SK-N-SH treated with all-trans-retinoic acid at 6 μM for 48 hours (cell line): ENCODE results near the gene FAF1.

Experiments
- CSDC2 ChIP-seq: fragments of 250-450 bp; sonication (Bioruptor Pico); IDR thresholded peaks from 2 replicates; pipeline ENCODE4 v1.5.0; 2020; ENCODE audit warnings: mild to moderate bottlenecking, moderate library complexity
- POU6F1 ChIP-seq: fragments of 250-450 bp; sonication (Bioruptor Pico); IDR thresholded peaks from 2 replicates; pipeline ENCODE4 v1.8.0; 2021; ENCODE audit warnings: low read depth, mild to moderate bottlenecking, moderate library complexity, borderline replicate concordance
- RARB ChIP-seq: fragments of 250-450 bp; sonication (Bioruptor Pico); IDR thresholded peaks from 2 replicates; pipeline ENCODE4 v1.8.0; 2021; ENCODE audit warnings: mild to moderate bottlenecking, moderate library complexity
- ZFP3 ChIP-seq: fragments of 250-450 bp; sonication (Bioruptor Pico); IDR thresholded peaks from 2 replicates; pipeline ENCODE4 v1.5.0; 2020; ENCODE audit warnings: mild to moderate bottlenecking, moderate library complexity
- ZNF70 ChIP-seq: fragments of 450-650 bp; formaldehyde crosslinking; IDR thresholded peaks from 2 replicates; pipeline ENCODE4 v1.5.0; 2020; ENCODE audit warnings: mild to moderate bottlenecking, moderate library complexity
- ZNF8 ChIP-seq: fragments of 450-650 bp; formaldehyde crosslinking; IDR thresholded peaks from 2 replicates; pipeline ENCODE4 v1.5.0; 2020; ENCODE audit warnings: mild to moderate bottlenecking, moderate library complexity
- TF ChIP-seq, protein P1 (sequence below): fragments of 250-450 bp; sonication (Bioruptor Pico); IDR thresholded peaks from 2 replicates; pipeline ENCODE4 v1.8.0; 2020; ENCODE audit warnings: mild to moderate bottlenecking, moderate library complexity, borderline replicate concordance

- TF ChIP-seq POU6F1 = no peak
- no peak for TF ChIP-seq CSDC2
- TF ChIP-seq ZNF70 (CRISPR knock-in tag) = no peak
- no peak for TF ChIP-seq RARB (CRISPR knock-in tag)
- no peak for TF ChIP-seq ZNF8 (CRISPR knock-in tag)
- TF ChIP-seq, protein P1, sequence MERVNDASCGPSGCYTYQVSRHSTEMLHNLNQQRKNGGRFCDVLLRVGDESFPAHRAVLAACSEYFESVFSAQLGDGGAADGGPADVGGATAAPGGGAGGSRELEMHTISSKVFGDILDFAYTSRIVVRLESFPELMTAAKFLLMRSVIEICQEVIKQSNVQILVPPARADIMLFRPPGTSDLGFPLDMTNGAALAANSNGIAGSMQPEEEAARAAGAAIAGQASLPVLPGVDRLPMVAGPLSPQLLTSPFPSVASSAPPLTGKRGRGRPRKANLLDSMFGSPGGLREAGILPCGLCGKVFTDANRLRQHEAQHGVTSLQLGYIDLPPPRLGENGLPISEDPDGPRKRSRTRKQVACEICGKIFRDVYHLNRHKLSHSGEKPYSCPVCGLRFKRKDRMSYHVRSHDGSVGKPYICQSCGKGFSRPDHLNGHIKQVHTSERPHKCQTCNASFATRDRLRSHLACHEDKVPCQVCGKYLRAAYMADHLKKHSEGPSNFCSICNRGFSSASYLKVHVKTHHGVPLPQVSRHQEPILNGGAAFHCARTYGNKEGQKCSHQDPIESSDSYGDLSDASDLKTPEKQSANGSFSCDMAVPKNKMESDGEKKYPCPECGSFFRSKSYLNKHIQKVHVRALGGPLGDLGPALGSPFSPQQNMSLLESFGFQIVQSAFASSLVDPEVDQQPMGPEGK (CRISPR knock-in tag) = no peak
- no peak for TF ChIP-seq ZFP3
These were observed 483.3 kb downstream of the FAF1 start for GRCh38 chr1:50476800-50477199.
